Right atrium auricular region (tissue), 2 donors: Measurements from ENCODE around the gene KRTAP10-9. TPM values are rescaled to one million over a fixed set of nuclear protein-coding genes. Genes with fewer than 3 reads are reported as not detected.

Experiments used
- DNase-seq: peaks from one replicate; pipeline ENCODE4 v3.0.0-alpha.2; 2019; ENCODE audit warnings: low spot score
- H3K27ac ChIP-seq, 2 donors: fragments of 200-600 bp; sonication (generic); 1 replicate in 1 of 2; 2 replicates in 1 of 2; pipeline ENCODE4 v1.5.1; 2016 to 2019
- H3K27me3 ChIP-seq, 2 donors: fragments of 200-600 bp; sonication (generic); one replicate each; pipeline versions ENCODE4 v1.5.1 to v1.6.0; 2017 to 2019
- H3K36me3 ChIP-seq: fragments of 200-600 bp; sonication (generic); one replicate; pipeline ENCODE4 v1.5.1; 2016
- H3K4me1 ChIP-seq, 2 donors: fragments of 200-600 bp; sonication (generic); one replicate each; pipeline versions ENCODE4 v1.5.1 to v1.6.0; 2017 to 2019
- H3K4me3 ChIP-seq, 2 donors: fragments of 200-600 bp; sonication (generic); 1 replicate in 1 of 2; 2 replicates in 1 of 2; pipeline ENCODE4 v1.5.1; 2017 to 2019; ENCODE audit warnings: mild to moderate bottlenecking in 1 of 2, moderate library complexity in 1 of 2
- H3K9me3 ChIP-seq, 2 donors: fragments of 200-600 bp; sonication (generic); one replicate each; pipeline ENCODE4 v1.5.1; 2019
- total RNA-seq, 2 donors: library from RNA; depleted of rRNA; stranded (reverse); fragments of >200 nt; gene quantifications; one replicate each; pipeline ENCODE4 v1.1.0, GENCODE V29; 2016
- TF ChIP-seq, protein P1 (sequence below), 2 donors: fragments of 200-600 bp; sonication (generic); IDR thresholded peaks; one replicate each; pipeline ENCODE4 v1.5.1; 2019; ENCODE audit warnings: antibody characterized with exemption in 2 of 2

Gene KRTAP10-9
- total RNA-seq, 2 donors from 2014 or later = not detected

- DNase-seq = no peak
- TF ChIP-seq, protein P1, sequence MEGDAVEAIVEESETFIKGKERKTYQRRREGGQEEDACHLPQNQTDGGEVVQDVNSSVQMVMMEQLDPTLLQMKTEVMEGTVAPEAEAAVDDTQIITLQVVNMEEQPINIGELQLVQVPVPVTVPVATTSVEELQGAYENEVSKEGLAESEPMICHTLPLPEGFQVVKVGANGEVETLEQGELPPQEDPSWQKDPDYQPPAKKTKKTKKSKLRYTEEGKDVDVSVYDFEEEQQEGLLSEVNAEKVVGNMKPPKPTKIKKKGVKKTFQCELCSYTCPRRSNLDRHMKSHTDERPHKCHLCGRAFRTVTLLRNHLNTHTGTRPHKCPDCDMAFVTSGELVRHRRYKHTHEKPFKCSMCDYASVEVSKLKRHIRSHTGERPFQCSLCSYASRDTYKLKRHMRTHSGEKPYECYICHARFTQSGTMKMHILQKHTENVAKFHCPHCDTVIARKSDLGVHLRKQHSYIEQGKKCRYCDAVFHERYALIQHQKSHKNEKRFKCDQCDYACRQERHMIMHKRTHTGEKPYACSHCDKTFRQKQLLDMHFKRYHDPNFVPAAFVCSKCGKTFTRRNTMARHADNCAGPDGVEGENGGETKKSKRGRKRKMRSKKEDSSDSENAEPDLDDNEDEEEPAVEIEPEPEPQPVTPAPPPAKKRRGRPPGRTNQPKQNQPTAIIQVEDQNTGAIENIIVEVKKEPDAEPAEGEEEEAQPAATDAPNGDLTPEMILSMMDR (IDR thresholded peaks at IDR 0.05) = no peak
- H3K27me3 ChIP-seq = no peaks in the 10 kb centered on the region
- no peaks in the 10 kb centered on the region for H3K36me3 ChIP-seq
- no peak overlapping the region for H3K27ac ChIP-seq
- no peak overlapping the region for H3K4me3 ChIP-seq
- H3K4me1 ChIP-seq = no peaks in the 10 kb centered on the region
- peaks cover 0 to 4% of the 10 kb centered on the region in 2 donors for H3K9me3 ChIP-seq
Observed at GRCh38 chr21:44601596-44602462, 25.1 kb upstream of the KRTAP10-9 start.

GRCh38 chr21:44602463-44602850 lies 24.4 kb upstream of the KRTAP10-9 start:
- Histone ChIP-seq H3K4me3 (no peak overlapping the region), H3K27me3 (no peaks in the 10 kb centered on the region), H3K9me3 (peaks cover 0 to 4% of the 10 kb centered on the region in 2 donors), H3K4me1 (no peaks in the 10 kb centered on the region), H3K36me3 (no peaks in the 10 kb centered on the region), H3K27ac (no peak overlapping the region)
- no peak for DNase-seq
- TF ChIP-seq, protein P1 (IDR thresholded peaks at IDR 0.05) = no peak

DNA sequence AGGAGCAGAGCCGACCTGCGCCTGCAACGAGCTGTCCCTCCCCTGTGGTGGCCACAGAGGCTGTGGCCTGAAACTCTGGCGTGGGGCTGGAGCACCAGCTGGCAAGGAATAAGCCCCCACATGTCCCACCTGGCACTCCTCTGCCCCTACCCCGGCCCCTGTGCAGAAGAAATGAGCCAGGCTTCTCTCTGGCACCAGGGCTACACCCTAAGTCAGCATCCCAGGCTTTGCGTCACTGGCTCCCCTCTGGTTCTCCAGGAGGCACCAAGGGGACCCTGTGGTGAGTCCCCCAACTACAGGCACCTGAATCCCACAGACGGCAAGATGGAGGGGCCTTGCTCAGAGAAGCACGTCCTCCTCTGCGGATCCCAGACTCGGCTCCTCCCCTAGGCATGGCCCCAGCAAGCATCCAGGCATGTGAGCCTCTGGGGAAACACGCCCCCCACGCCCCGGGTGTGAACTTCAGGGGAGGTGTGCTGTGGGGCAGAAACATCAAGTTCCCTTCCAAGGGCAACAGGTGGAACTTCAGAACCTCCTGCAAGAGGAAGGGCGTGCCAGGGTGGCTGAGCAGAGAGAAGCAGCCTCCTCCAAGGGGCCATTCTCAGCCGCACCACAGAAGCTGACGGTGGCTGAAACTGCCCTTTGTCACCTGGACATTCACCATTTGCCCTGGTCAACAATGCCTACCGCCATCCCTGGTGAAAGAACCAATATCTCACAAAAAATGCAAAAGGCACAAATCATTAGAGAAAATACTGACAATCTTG lies 23.6 kb upstream of the KRTAP10-9 start:
- H3K27me3 ChIP-seq = no peaks in the 10 kb centered on the region

GRCh38 chr21:44603911-44604310 lies 23.0 kb upstream of the KRTAP10-9 start:
- TF ChIP-seq, protein P1 (IDR thresholded peaks at IDR 0.05) = no peak
- H3K4me3 ChIP-seq = no peak overlapping the region
- H3K4me1 ChIP-seq = no peaks in the 10 kb centered on the region
- H3K27ac ChIP-seq = no peak overlapping the region
- no peaks in the 10 kb centered on the region for H3K36me3 ChIP-seq
- H3K9me3 ChIP-seq = peaks cover 0 to 2% of the 10 kb centered on the region in 2 donors
- DNase-seq = no peak
- H3K27me3 ChIP-seq = no peaks in the 10 kb centered on the region

More for the DNA sequence above, 23.6 kb upstream of the KRTAP10-9 start:
- DNase-seq = no peak
- Histone ChIP-seq H3K4me3 (no peak overlapping the region), H3K36me3 (no peaks in the 10 kb centered on the region), H3K4me1 (no peaks in the 10 kb centered on the region), H3K27ac (no peak overlapping the region), H3K9me3 (peaks cover 0 to 4% of the 10 kb centered on the region in 2 donors)
- TF ChIP-seq, protein P1 (IDR thresholded peaks at IDR 0.05) = no peak

GRCh38 chr21:44606495-44606894 lies 20.4 kb upstream of the KRTAP10-9 start:
- no peak overlapping the region for H3K4me3 ChIP-seq
- H3K4me1 ChIP-seq = no peaks in the 10 kb centered on the region
- H3K9me3 ChIP-seq = peaks cover 7 to 15% of the 10 kb centered on the region in 2 donors
- no peak overlapping the region for H3K27ac ChIP-seq
- TF ChIP-seq, protein P1 (IDR thresholded peaks at IDR 0.05) = no peak
- DNase-seq = no peak
- no peaks in the 10 kb centered on the region for H3K27me3 ChIP-seq
- no peaks in the 10 kb centered on the region for H3K36me3 ChIP-seq
